HCT116 (cell line): ENCODE results near the gene MICAL3.

Experiments used
- CTCF ChIP-seq, 3 experiments: fragments of 200-600 bp in 1 of 3; sonication (generic) in 1 of 3; IDR thresholded peaks in 2 of 3; conservative IDR thresholded peaks in 1 of 3; 2 replicates each; pipeline ENCODE4 v1.5.1; 2012 to 2017; ENCODE audit warnings: low read depth in 2 of 3, low read length in 2 of 3, antibody characterized with exemption in 1 of 3, borderline replicate concordance in 1 of 3, control low read depth in 1 of 3, mild to moderate bottlenecking in 1 of 3, mixed read lengths in 1 of 3, mixed run types in 1 of 3, moderate library complexity in 1 of 3; ENCODE audit not compliant: insufficient read depth in 1 of 3
- EZH2 ChIP-seq: fragments of 200-600 bp; sonication (generic); IDR thresholded peaks from 2 replicates; pipeline ENCODE4 v1.6.1; 2017; ENCODE audit warnings: antibody characterized with exemption, mixed run types
- TCF7L2 ChIP-seq: IDR thresholded peaks from 2 replicates; pipeline ENCODE4 v1.7.0; 2011; ENCODE audit warnings: borderline replicate concordance, inconsistent platforms; ENCODE audit not compliant: insufficient read depth, insufficient read length; ENCODE audit errors: extremely low read depth

- TF ChIP-seq EZH2 (no peak), CTCF (IDR thresholded peaks at IDR 0.05 in 2 of 3, conservative IDR thresholded peaks at IDR 0.05 in 1 of 3; ENCODE audit: borderline replicate concordance in 1 of 3, insufficient read depth in 1 of 3, low read depth in 2 of 3, low read length in 2 of 3) (no peak), TCF7L2 (no peak)
These were observed 105.5 kb downstream of the MICAL3 start for GRCh38 chr22:17918840-17919239.
